RWPE1 (cell line): ENCODE data around the gene PLCB4.
A peak's percentile ranks its signal among the peaks of the same experiment; 100 is the strongest.

Source experiments
- CTCF ChIA-PET: fragments of 350-600 bp; sonication (Branson Sonifier 250); formaldehyde crosslinking; extraction: SDS; loops from one replicate; lab custom pipeline; 2021; lab: Yijun Ruan, JAX
- POLR2A ChIA-PET: fragments of 400-600 bp; formaldehyde crosslinking; extraction: SDS; loops from one replicate; lab custom pipeline; 2020; ENCODE audit warnings: antibody characterized with exemption; ENCODE audit not compliant: low non-redundant PET; lab: Yijun Ruan, JAX
- DNase-seq: peaks from one replicate; pipeline ENCODE4 v3.0.0; 2012; ENCODE audit warnings: low spot score
- H3K27ac ChIP-seq: fragments of 450-650 bp; 2 replicates; pipeline ENCODE4 v1.5.1; 2017
- TF ChIP-seq, protein P1 (sequence below): fragments of 450-650 bp; conservative IDR thresholded peaks from 2 replicates; pipeline ENCODE4 v1.5.1; 2017; ENCODE audit warnings: low read depth, mild to moderate bottlenecking

Gene PLCB4

GRCh38 chr20:9409352-9409751, 340.5 kb downstream of the PLCB4 start:
- ChIA-PET POLR2A (no interaction called here), CTCF (interaction anchor here (2.0 to 3.3 kb wide), 2 partner anchors 194 to 201 kb away, joined by 15 to 35 read pairs; no protein-coding TSS in a partner anchor)
- peak; percentile 31 for DNase-seq
- no peak overlapping the region for H3K27ac ChIP-seq
- TF ChIP-seq, protein P1, sequence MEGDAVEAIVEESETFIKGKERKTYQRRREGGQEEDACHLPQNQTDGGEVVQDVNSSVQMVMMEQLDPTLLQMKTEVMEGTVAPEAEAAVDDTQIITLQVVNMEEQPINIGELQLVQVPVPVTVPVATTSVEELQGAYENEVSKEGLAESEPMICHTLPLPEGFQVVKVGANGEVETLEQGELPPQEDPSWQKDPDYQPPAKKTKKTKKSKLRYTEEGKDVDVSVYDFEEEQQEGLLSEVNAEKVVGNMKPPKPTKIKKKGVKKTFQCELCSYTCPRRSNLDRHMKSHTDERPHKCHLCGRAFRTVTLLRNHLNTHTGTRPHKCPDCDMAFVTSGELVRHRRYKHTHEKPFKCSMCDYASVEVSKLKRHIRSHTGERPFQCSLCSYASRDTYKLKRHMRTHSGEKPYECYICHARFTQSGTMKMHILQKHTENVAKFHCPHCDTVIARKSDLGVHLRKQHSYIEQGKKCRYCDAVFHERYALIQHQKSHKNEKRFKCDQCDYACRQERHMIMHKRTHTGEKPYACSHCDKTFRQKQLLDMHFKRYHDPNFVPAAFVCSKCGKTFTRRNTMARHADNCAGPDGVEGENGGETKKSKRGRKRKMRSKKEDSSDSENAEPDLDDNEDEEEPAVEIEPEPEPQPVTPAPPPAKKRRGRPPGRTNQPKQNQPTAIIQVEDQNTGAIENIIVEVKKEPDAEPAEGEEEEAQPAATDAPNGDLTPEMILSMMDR = no peak

DNA sequence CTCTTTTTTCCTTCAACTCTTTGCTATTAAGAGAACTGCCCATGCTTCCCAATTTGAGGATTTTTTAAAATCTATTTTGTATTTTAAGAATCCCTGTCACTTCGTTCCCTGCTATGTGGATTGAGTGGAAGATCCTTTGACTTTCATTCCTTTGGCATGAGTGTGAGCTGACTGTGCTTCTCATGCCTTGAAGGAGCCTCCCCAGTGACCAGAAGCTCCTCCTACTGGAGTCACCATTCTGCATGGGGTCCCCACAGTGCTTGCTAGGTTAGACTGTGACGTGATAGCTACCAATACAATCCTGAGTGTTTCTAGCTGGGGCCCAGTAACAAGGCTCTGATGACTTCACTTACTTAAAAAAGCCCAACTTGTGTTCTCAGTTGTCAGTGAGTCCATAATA, 341.1 kb downstream of the PLCB4 start:
- TF ChIP-seq, protein P1 = no peak
- POLR2A ChIA-PET = no interaction called here
- no peak for DNase-seq
- CTCF ChIA-PET = no interaction called here
- no peak overlapping the region for H3K27ac ChIP-seq

GRCh38 chr20:9411833-9412232, 342.9 kb downstream of the PLCB4 start:
- TF ChIP-seq, protein P1 = no peak
- no peak for DNase-seq
- POLR2A ChIA-PET = no interaction called here
- no peak overlapping the region for H3K27ac ChIP-seq
- CTCF ChIA-PET = interaction anchor here (1.1 kb wide), 1 partner anchor 19 kb away, joined by 3 read pairs; no protein-coding TSS in a partner anchor

- ChIA-PET POLR2A (no interaction called here), CTCF (interaction anchor here (0.6 to 1.1 kb wide), 2 partner anchors 19 to 324 kb away, joined by 3 read pairs; no protein-coding TSS in a partner anchor)
- no peak overlapping the region for H3K27ac ChIP-seq
- no peak for DNase-seq
- TF ChIP-seq, protein P1 = no peak
Observed at GRCh38 chr20:9412309-9412708, 343.4 kb downstream of the PLCB4 start.

- ChIA-PET CTCF (no interaction called here), POLR2A (no interaction called here)
- DNase-seq = no peak
- H3K27ac ChIP-seq = no peak overlapping the region
- TF ChIP-seq, protein P1 = no peak
Observed at GRCh38 chr20:9413001-9413400, 344.1 kb downstream of the PLCB4 start.

- TF ChIP-seq, protein P1 = no peak
- H3K27ac ChIP-seq = no peak overlapping the region
- ChIA-PET CTCF (no interaction called here), POLR2A (no interaction called here)
- no peak for DNase-seq
Observed at GRCh38 chr20:9415426-9415825, 346.5 kb downstream of the PLCB4 start.
